SK-N-SH (cell line): ENCODE data around the gene DNASE1L2.

ENCODE experiments used
- EP300 ChIP-seq, 2 experiments: IDR thresholded peaks; 2 replicates each; pipeline versions ENCODE4 v1.4.0 to v1.6.1; 2012; ENCODE audit warnings: borderline replicate concordance in 1 of 2, low read depth in 1 of 2, low read length in 1 of 2
- JUND ChIP-seq: IDR thresholded peaks from 2 replicates; pipeline ENCODE4 v1.4.0; 2012
- TF ChIP-seq, protein P1 (sequence below): IDR thresholded peaks from 2 replicates; pipeline ENCODE4 v1.4.0; 2012; ENCODE audit warnings: low read depth, borderline replicate concordance

DNA sequence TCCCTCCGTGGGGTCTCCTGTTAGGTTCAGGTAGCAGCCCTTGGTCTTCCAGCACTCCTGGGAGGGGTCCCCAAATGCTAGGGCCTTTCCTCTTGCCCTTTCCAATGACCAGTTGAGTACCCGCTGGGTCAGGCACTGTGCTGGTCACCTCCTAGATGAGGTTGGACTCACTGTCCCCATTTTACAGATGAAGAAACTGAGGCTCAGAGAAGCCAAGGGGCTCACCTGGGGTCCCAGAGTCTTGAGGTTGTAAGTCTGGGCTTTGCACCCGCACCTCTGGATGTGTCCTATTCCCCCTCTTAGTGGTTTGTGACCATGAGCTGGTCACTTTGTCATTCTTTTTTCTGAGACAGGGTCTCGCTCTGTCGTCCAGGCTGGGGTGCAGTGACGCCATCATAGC, 38.5 kb upstream of the DNASE1L2 start:
- TF ChIP-seq EP300 (IDR thresholded peaks at IDR 0.05; ENCODE audit: borderline replicate concordance in 1 of 2, low read depth in 1 of 2, low read length in 1 of 2), result no peak
- TF ChIP-seq JUND, result no peak
- TF ChIP-seq, protein P1, sequence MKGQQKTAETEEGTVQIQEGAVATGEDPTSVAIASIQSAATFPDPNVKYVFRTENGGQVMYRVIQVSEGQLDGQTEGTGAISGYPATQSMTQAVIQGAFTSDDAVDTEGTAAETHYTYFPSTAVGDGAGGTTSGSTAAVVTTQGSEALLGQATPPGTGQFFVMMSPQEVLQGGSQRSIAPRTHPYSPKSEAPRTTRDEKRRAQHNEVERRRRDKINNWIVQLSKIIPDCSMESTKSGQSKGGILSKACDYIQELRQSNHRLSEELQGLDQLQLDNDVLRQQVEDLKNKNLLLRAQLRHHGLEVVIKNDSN, result no peak
